ENCODE results near the gene NCKIPSD. TPM values are rescaled to one million over a fixed set of nuclear protein-coding genes. Genes with fewer than 3 reads are reported as not detected.

The NCKIPSD gene
- total RNA-seq, 1 experiment from 2014 or later = 26.9 TPM

GRCh38 chr3:48648188-48648850, 37.4 kb downstream of the NCKIPSD start:
- TF ChIP-seq, protein P1, sequence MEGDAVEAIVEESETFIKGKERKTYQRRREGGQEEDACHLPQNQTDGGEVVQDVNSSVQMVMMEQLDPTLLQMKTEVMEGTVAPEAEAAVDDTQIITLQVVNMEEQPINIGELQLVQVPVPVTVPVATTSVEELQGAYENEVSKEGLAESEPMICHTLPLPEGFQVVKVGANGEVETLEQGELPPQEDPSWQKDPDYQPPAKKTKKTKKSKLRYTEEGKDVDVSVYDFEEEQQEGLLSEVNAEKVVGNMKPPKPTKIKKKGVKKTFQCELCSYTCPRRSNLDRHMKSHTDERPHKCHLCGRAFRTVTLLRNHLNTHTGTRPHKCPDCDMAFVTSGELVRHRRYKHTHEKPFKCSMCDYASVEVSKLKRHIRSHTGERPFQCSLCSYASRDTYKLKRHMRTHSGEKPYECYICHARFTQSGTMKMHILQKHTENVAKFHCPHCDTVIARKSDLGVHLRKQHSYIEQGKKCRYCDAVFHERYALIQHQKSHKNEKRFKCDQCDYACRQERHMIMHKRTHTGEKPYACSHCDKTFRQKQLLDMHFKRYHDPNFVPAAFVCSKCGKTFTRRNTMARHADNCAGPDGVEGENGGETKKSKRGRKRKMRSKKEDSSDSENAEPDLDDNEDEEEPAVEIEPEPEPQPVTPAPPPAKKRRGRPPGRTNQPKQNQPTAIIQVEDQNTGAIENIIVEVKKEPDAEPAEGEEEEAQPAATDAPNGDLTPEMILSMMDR (IDR thresholded peaks at IDR 0.05; ENCODE audit: unreplicated experiment) = no peak
- no peaks in the 10 kb centered on the region for H3K9me3 Mint-ChIP-seq (ENCODE audit: unreplicated experiment)
- ChIA-PET CTCF (no interaction called here), POLR2A (no interaction called here)
- BruUV-seq (replicated peaks) = no TSS peak
- H3K27me3 Mint-ChIP-seq (ENCODE audit: insufficient read depth, unreplicated experiment) = no peaks in the 10 kb centered on the region
- intact Hi-C loops (cut with micrococcal nuclease) = no loop called here
- H3K4me3 Mint-ChIP-seq (ENCODE audit: unreplicated experiment) = no peak overlapping the region
- no peak overlapping the region for H3K27ac Mint-ChIP-seq (ENCODE audit: low read depth, unreplicated experiment)
- H3K4me1 Mint-ChIP-seq (ENCODE audit: insufficient read depth, unreplicated experiment) = peaks cover 5% of the 10 kb centered on the region
- peaks cover 6% of the 10 kb centered on the region for H3K36me3 Mint-ChIP-seq (ENCODE audit: insufficient read depth, unreplicated experiment)
- no peak for DNase-seq (ENCODE audit: unreplicated experiment)

DNA sequence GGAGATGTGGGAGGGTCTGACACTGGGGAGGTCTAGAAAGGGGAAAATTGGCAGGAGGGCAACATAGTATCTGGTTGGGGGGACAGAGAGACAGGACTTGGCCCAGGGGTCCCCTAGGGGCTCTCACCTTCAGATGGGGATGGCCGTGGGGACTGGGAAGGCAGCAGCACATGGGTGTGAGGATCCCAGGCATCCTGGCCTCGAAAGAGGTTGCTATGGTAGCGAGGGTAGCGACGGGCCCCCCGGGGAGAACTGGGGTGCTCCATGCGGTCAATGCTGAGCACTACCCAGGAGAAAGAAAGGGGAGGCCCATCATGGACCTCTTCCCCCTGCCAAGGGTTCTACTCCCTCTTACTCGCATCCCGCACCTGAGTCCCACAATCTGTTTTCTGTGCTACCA, 38.0 kb downstream of the NCKIPSD start:
- CTCF ChIA-PET = no interaction called here
- intact Hi-C loops (cut with micrococcal nuclease) = no loop called here
- Mint-ChIP-seq H3K27ac (ENCODE audit: low read depth, unreplicated experiment) (no peak overlapping the region), H3K9me3 (ENCODE audit: unreplicated experiment) (no peaks in the 10 kb centered on the region), H3K27me3 (ENCODE audit: insufficient read depth, unreplicated experiment) (no peaks in the 10 kb centered on the region), H3K4me1 (ENCODE audit: insufficient read depth, unreplicated experiment) (peaks cover 5% of the 10 kb centered on the region), H3K4me3 (ENCODE audit: unreplicated experiment) (no peak overlapping the region), H3K36me3 (ENCODE audit: insufficient read depth, unreplicated experiment) (peaks cover 6% of the 10 kb centered on the region)
- no peak for DNase-seq (ENCODE audit: unreplicated experiment)
- TF ChIP-seq, protein P1 (IDR thresholded peaks at IDR 0.05; ENCODE audit: unreplicated experiment) = no peak
- POLR2A ChIA-PET = no interaction called here
- BruUV-seq (replicated peaks) = no TSS peak

DNA sequence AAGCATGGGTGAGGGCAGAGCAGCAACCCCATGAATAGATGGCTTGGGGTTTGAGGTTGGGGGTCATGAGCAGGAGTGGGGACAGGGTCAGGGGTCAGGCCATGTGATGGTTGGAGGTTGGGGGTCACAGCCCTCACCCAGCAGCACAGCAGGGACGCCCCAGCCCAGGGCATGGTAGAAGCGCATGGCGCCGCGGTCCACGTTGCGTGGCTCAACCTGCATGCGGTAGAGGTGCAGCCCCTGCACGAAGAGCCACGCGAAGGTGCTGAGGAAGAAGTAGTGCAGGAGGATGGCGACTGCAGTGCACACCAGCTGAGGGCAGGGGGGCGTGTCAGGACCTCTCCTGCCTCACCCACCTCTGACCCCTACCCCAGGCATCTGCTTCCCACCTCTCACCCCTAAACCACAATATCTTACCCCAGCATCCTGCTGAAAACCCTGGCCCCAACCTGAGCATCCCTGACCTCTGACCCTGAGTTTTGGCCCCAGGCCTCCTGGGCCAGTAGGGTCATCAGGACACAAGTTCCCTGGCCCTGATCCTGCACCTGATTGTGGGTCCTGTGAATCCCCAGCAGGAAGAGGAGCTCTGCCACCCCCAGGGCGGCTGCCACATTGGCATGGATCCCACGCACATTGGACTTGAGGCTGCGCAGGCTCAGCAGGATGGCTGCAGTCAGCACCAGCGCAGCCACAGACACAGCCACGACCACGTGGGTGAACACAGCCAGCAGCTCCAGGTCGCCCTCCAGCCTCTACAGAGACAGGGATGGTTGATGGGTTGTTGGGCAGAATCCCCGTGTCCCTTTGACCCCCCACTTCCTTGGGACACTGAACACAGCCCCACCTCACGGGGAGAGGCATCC, 40.6 kb downstream of the NCKIPSD start:
- H3K9me3 Mint-ChIP-seq (ENCODE audit: unreplicated experiment) = no peaks in the 10 kb centered on the region
- no peak overlapping the region for H3K27ac Mint-ChIP-seq (ENCODE audit: low read depth, unreplicated experiment)
- ChIA-PET CTCF (interaction anchor here (0.6 kb wide), 1 partner anchor 18 kb away, joined by 3 read pairs; the partner anchor contains the start of gene CELSR3), POLR2A (interaction anchor here (0.6 to 2.0 kb wide), 3 partner anchors 8 to 133 kb away, joined by 4 to 6 read pairs (median 5); partner anchors contain the start of gene SLC26A6)
- H3K27me3 Mint-ChIP-seq (ENCODE audit: insufficient read depth, unreplicated experiment) = no peaks in the 10 kb centered on the region
- H3K4me3 Mint-ChIP-seq (ENCODE audit: unreplicated experiment) = no peak overlapping the region
- TF ChIP-seq, protein P1 (IDR thresholded peaks at IDR 0.05; ENCODE audit: unreplicated experiment) = no peak
- no peak for DNase-seq (ENCODE audit: unreplicated experiment)
- no peaks in the 10 kb centered on the region for H3K4me1 Mint-ChIP-seq (ENCODE audit: insufficient read depth, unreplicated experiment)
- BruUV-seq (replicated peaks) = no TSS peak
- H3K36me3 Mint-ChIP-seq (ENCODE audit: insufficient read depth, unreplicated experiment) = peaks cover 10% of the 10 kb centered on the region
- intact Hi-C loops (cut with micrococcal nuclease) = no loop called here

GRCh38 chr3:48642605-48643004, 43.1 kb downstream of the NCKIPSD start:
- Mint-ChIP-seq H3K27ac (ENCODE audit: low read depth, unreplicated experiment) (no peak overlapping the region), H3K9me3 (ENCODE audit: unreplicated experiment) (no peaks in the 10 kb centered on the region), H3K27me3 (ENCODE audit: insufficient read depth, unreplicated experiment) (no peaks in the 10 kb centered on the region), H3K4me1 (ENCODE audit: insufficient read depth, unreplicated experiment) (no peaks in the 10 kb centered on the region), H3K4me3 (ENCODE audit: unreplicated experiment) (no peak overlapping the region), H3K36me3 (ENCODE audit: insufficient read depth, unreplicated experiment) (peaks cover 15% of the 10 kb centered on the region)
- DNase-seq (ENCODE audit: unreplicated experiment) = no peak
- TF ChIP-seq, protein P1 (IDR thresholded peaks at IDR 0.05; ENCODE audit: unreplicated experiment) = no peak
- intact Hi-C loops (cut with micrococcal nuclease) = no loop called here
- ChIA-PET POLR2A (no interaction called here), CTCF (interaction anchor here (0.6 kb wide), 1 partner anchor 192 kb away, joined by 3 read pairs; no protein-coding TSS in a partner anchor)
- BruUV-seq (replicated peaks) = no TSS peak

All from MCF 10A (cell line).